Smooth muscle cell (in vitro differentiated cells): ENCODE data around the gene MYF5. TPM values are rescaled to one million over a fixed set of nuclear protein-coding genes. Genes with fewer than 3 reads are reported as not detected.

ENCODE experiments used
- DNase-seq: peaks from one replicate; lab custom pipeline; 2025; ENCODE audit not compliant: unreplicated experiment; lab: John Stamatoyannopoulos, UW
- H2AFZ ChIP-seq: fragments of 200-600 bp; sonication (generic); 2 replicates; pipeline ENCODE4 v1.6.0; 2016; ENCODE audit warnings: antibody characterized with exemption, low read depth, mild to moderate bottlenecking
- H3F3A ChIP-seq: fragments of 200-600 bp; sonication (generic); 2 replicates; pipeline ENCODE4 v1.6.0; 2017; ENCODE audit warnings: antibody characterized with exemption, low read depth
- H3K27ac ChIP-seq: fragments of 200-600 bp; sonication (generic); 2 replicates; pipeline ENCODE4 v1.5.1; 2016; ENCODE audit warnings: low read depth, mild to moderate bottlenecking
- H3K27me3 ChIP-seq: fragments of 200-600 bp; sonication (generic); 2 replicates; pipeline ENCODE4 v1.6.1; 2016; ENCODE audit warnings: low read depth, mild to moderate bottlenecking
- H3K36me3 ChIP-seq: fragments of 200-600 bp; sonication (generic); 2 replicates; pipeline ENCODE4 v1.5.1; 2016; ENCODE audit warnings: low read depth
- H3K4me1 ChIP-seq: fragments of 200-600 bp; sonication (generic); 2 replicates; pipeline ENCODE4 v1.5.1; 2016; ENCODE audit warnings: low read depth
- H3K4me2 ChIP-seq: fragments of 200-600 bp; sonication (generic); 2 replicates; pipeline ENCODE4 v1.6.0; 2016; ENCODE audit warnings: mild to moderate bottlenecking
- H3K4me3 ChIP-seq: fragments of 200-600 bp; sonication (generic); 2 replicates; pipeline ENCODE4 v1.5.1; 2016; ENCODE audit warnings: mild to moderate bottlenecking
- H3K79me2 ChIP-seq: fragments of 200-600 bp; sonication (generic); 2 replicates; pipeline ENCODE4 v1.6.0; 2016; ENCODE audit warnings: low read depth, mild to moderate bottlenecking
- H3K9ac ChIP-seq: fragments of 200-600 bp; sonication (generic); 2 replicates; pipeline ENCODE4 v1.6.0; 2016; ENCODE audit warnings: low read depth
- H3K9me3 ChIP-seq: fragments of 200-600 bp; sonication (generic); replicated peaks from 2 replicates; pipeline ENCODE4 v1.5.1; 2016; ENCODE audit warnings: low read depth
- H4K20me1 ChIP-seq: fragments of 200-600 bp; sonication (generic); 2 replicates; pipeline ENCODE4 v1.6.0; 2016; ENCODE audit warnings: low read depth
- CTCF ChIP-seq: fragments of 200-600 bp; sonication (generic); IDR thresholded peaks from 2 replicates; pipeline ENCODE4 v1.5.1; 2017; ENCODE audit warnings: borderline replicate concordance, mild to moderate bottlenecking, antibody characterized with exemption; ENCODE audit not compliant: insufficient read depth, poor library complexity, severe bottlenecking
- WGBS: methylation state at CpG from one replicate; pipeline ENCODE4 v1.1.7; 2016; ENCODE audit warnings: low lambda C conversion rate; 5-methylcytosine and 5-hydroxymethylcytosine counted together
- polyA plus RNA-seq: library from polyadenylated mRNA; unstranded; fragments of >200 nt; fragmentation: Nextera tagmentation; extraction: Ambion mirVana; gene quantifications from 2 replicates; pipeline ENCODE4 v1.2.1, GENCODE V29; 2016
- total RNA-seq: library from RNA; depleted of rRNA; stranded (reverse); fragments of >200 nt; gene quantifications from 2 replicates; pipeline ENCODE4 v1.2.3, GENCODE V29; 2014

MYF5 gene
- total and polyA plus RNA-seq, 2 experiments from 2014 or later, result not detected

- DNase-seq, result no peak
- no peak overlapping the region for H3K4me3 ChIP-seq
- no peaks in the 10 kb centered on the region for H3K36me3 ChIP-seq
- H3F3A ChIP-seq, result no peaks in the 10 kb centered on the region
- no peak for TF ChIP-seq CTCF
- no peak overlapping the region for H3K4me2 ChIP-seq
- no peaks in the 10 kb centered on the region for H3K79me2 ChIP-seq
- no peak overlapping the region for H3K27ac ChIP-seq
- 88% methylated on average over 5 of the region's 5 CpGs for WGBS
- H4K20me1 ChIP-seq, result no peaks in the 10 kb centered on the region
- no peaks in the 10 kb centered on the region for H3K9me3 ChIP-seq
- H3K4me1 ChIP-seq, result no peaks in the 10 kb centered on the region
- H2AFZ ChIP-seq, result no peak overlapping the region
- H3K27me3 ChIP-seq, result no peaks in the 10 kb centered on the region
- no peak overlapping the region for H3K9ac ChIP-seq
These were observed 45.1 kb downstream of the MYF5 start for GRCh38 chr12:80761838-80762237.

- Histone ChIP-seq H3K27ac (no peak overlapping the region), H3F3A (no peaks in the 10 kb centered on the region), H3K4me2 (no peak overlapping the region), H3K36me3 (no peaks in the 10 kb centered on the region), H3K4me1 (no peaks in the 10 kb centered on the region), H3K79me2 (no peaks in the 10 kb centered on the region), H2AFZ (no peak overlapping the region), H4K20me1 (no peaks in the 10 kb centered on the region), H3K9me3 (no peaks in the 10 kb centered on the region), H3K27me3 (no peaks in the 10 kb centered on the region), H3K4me3 (no peak overlapping the region), H3K9ac (no peak overlapping the region)
- DNase-seq, result no peak
- peak; percentile 73 for TF ChIP-seq CTCF
- 4% methylated on average over 4 of the region's 4 CpGs for WGBS
These were observed 47.2 kb downstream of the MYF5 start for GRCh38 chr12:80763874-80764273.

- Histone ChIP-seq H4K20me1 (no peaks in the 10 kb centered on the region), H3K4me2 (no peak overlapping the region), H2AFZ (no peak overlapping the region), H3K9me3 (no peaks in the 10 kb centered on the region), H3K4me3 (no peak overlapping the region), H3K36me3 (no peaks in the 10 kb centered on the region), H3F3A (no peaks in the 10 kb centered on the region), H3K4me1 (no peaks in the 10 kb centered on the region), H3K9ac (no peak overlapping the region), H3K27ac (no peak overlapping the region), H3K79me2 (no peaks in the 10 kb centered on the region), H3K27me3 (no peaks in the 10 kb centered on the region)
- no peak for DNase-seq
- TF ChIP-seq CTCF, result no peak
- 87% methylated on average over 1 of the region's 1 CpG for WGBS
These were observed 49.5 kb downstream of the MYF5 start for GRCh38 chr12:80766210-80766609.

- Histone ChIP-seq H3K9me3 (no peaks in the 10 kb centered on the region), H3K4me3 (no peak overlapping the region), H3K4me1 (no peaks in the 10 kb centered on the region), H3K9ac (no peak overlapping the region), H3K27me3 (no peaks in the 10 kb centered on the region), H3K79me2 (no peaks in the 10 kb centered on the region), H3K36me3 (no peaks in the 10 kb centered on the region), H4K20me1 (no peaks in the 10 kb centered on the region), H3K27ac (no peak overlapping the region), H3F3A (no peaks in the 10 kb centered on the region), H3K4me2 (no peak overlapping the region), H2AFZ (peak overlapping the region; percentile 16)
- TF ChIP-seq CTCF, result no peak
- 71% methylated on average over 2 of the region's 2 CpGs for WGBS
- DNase-seq, result no peak
These were observed 50.2 kb downstream of the MYF5 start for GRCh38 chr12:80766897-80767296.
